HEK293T (cell line): ENCODE results near the gene SLC17A1.

Experiments used
- ARNT ChIP-seq: fragments of 450-650 bp; IDR thresholded peaks from 2 replicates; pipeline ENCODE4 v1.6.1; 2017; ENCODE audit warnings: mild to moderate bottlenecking
- CTBP1 ChIP-seq: fragments of 450-650 bp; IDR thresholded peaks from 2 replicates; pipeline ENCODE4 v1.6.1; 2016; ENCODE audit warnings: borderline replicate concordance
- ELF4 ChIP-seq: fragments of 450-650 bp; IDR thresholded peaks from 2 replicates; pipeline ENCODE4 v1.6.1; 2017; ENCODE audit warnings: antibody characterized with exemption
- FOXA1 ChIP-seq: fragments of 450-650 bp; IDR thresholded peaks from 2 replicates; pipeline ENCODE4 v1.6.1; 2016; ENCODE audit warnings: mild to moderate bottlenecking
- L3MBTL2 ChIP-seq: fragments of 450-650 bp; conservative IDR thresholded peaks from 2 replicates; pipeline ENCODE4 v1.6.1; 2016; ENCODE audit warnings: mild to moderate bottlenecking
- LEF1 ChIP-seq: fragments of 450-650 bp; IDR thresholded peaks from 2 replicates; pipeline ENCODE4 v1.6.1; 2017; ENCODE audit warnings: mild to moderate bottlenecking, borderline replicate concordance
- SUZ12 ChIP-seq: fragments of 450-650 bp; IDR thresholded peaks from 2 replicates; pipeline ENCODE4 v1.6.1; 2016; ENCODE audit warnings: mild to moderate bottlenecking
- ZNF384 ChIP-seq: fragments of 450-650 bp; IDR thresholded peaks from 2 replicates; pipeline ENCODE4 v1.6.1; 2016

GRCh38 chr6:25794784-25795183 lies 37.1 kb downstream of the SLC17A1 start:
- TF ChIP-seq L3MBTL2 (no peak), ELF4 (no peak), CTBP1 (no peak), SUZ12 (no peak), FOXA1 (no peak), ARNT (no peak), ZNF384 (no peak), LEF1 (no peak)
